GM18858 (cell line): ENCODE measurements around the gene FAM193A.
A peak's percentile ranks its signal among the peaks of the same experiment; 100 is the strongest.
"Not testable (repeated sequence)": the region's sequence is repeated elsewhere in the genome, so short reads cannot be mapped to it uniquely, and the experiment has no call there.

ENCODE experiments used
- ATAC-seq: cut with Tn5 transposase; IDR thresholded peaks from one replicate; pipeline ENCODE4 v1.9.1; 2021; ENCODE audit not compliant: unreplicated experiment

The FAM193A gene

GRCh38 chr4:2744576-2745270, 208.3 kb downstream of the FAM193A start:
- no peak for ATAC-seq

- ATAC-seq = no peak
Observed at GRCh38 chr4:2745516-2745915, 209.1 kb downstream of the FAM193A start.

GRCh38 chr4:2745981-2746806, 209.7 kb downstream of the FAM193A start:
- peak; percentile 84 for ATAC-seq

GRCh38 chr4:2746891-2747695, 210.6 kb downstream of the FAM193A start:
- ATAC-seq = no peak

GRCh38 chr4:2750719-2751605, 214.5 kb downstream of the FAM193A start:
- no peak for ATAC-seq

- no peak for ATAC-seq
Observed at GRCh38 chr4:2753436-2753835, 217.0 kb downstream of the FAM193A start.

- no peak for ATAC-seq
Observed at GRCh38 chr4:2754848-2755819, 218.7 kb downstream of the FAM193A start.

- ATAC-seq = peak; percentile 44
Observed at GRCh38 chr4:2755821-2756690, 219.6 kb downstream of the FAM193A start, which contains the start of gene TNIP2. Gene TNIP2 (minus strand): TSS chr4:2756336. CDS start chr4:2756289, 47 bp downstream.

- ATAC-seq = no peak
Observed at GRCh38 chr4:2756691-2757350, 220.4 kb downstream of the FAM193A start.

GRCh38 chr4:2757426-2757825, 221.0 kb downstream of the FAM193A start:
- ATAC-seq = no peak

GRCh38 chr4:2761035-2761923, 224.8 kb downstream of the FAM193A start:
- no peak for ATAC-seq

GRCh38 chr4:2762048-2762447, 225.6 kb downstream of the FAM193A start:
- no peak for ATAC-seq

- not testable (repeated sequence) for ATAC-seq
Observed at GRCh38 chr4:2762486-2763370, 226.3 kb downstream of the FAM193A start.

- no peak for ATAC-seq
Observed at GRCh38 chr4:2763511-2763967, 227.1 kb downstream of the FAM193A start.

- ATAC-seq = no peak
Observed at GRCh38 chr4:2765832-2766526, 229.5 kb downstream of the FAM193A start.
